Measurements from ENCODE around the gene PIK3C2G. TPM values are rescaled to one million over a fixed set of nuclear protein-coding genes. Genes with fewer than 3 reads are reported as not detected.

PIK3C2G gene
- total RNA-seq, 1 donor from 2014 or later, result 0.59 TPM

GRCh38 chr12:18302809-18303430, 41.6 kb downstream of the PIK3C2G start:
- Histone ChIP-seq H3K27ac (no peak overlapping the region), H3K9me3 (peaks cover 18% of the 10 kb centered on the region), H3K4me3 (no peak overlapping the region), H3K4me1 (no peaks in the 10 kb centered on the region), H3K27me3 (ENCODE audit: low read depth) (no peaks in the 10 kb centered on the region), H3K36me3 (no peaks in the 10 kb centered on the region)
- intact Hi-C loops (cut with DNase I), result no loop called here
- TF ChIP-seq CTCF (IDR thresholded peaks at IDR 0.05), result no peak
- ATAC-seq (no peak), DNase-seq (no peak)

- intact Hi-C loops (cut with DNase I), result no loop called here
- no peak for ATAC-seq
- H3K9me3 ChIP-seq, result peaks cover 18% of the 10 kb centered on the region
- no peaks in the 10 kb centered on the region for H3K36me3 ChIP-seq
- TF ChIP-seq CTCF (IDR thresholded peaks at IDR 0.05), result no peak
- no peak overlapping the region for H3K4me3 ChIP-seq
- no peak overlapping the region for H3K27ac ChIP-seq
- H3K27me3 ChIP-seq (ENCODE audit: low read depth), result no peaks in the 10 kb centered on the region
- DNase-seq, result no peak
- H3K4me1 ChIP-seq, result no peaks in the 10 kb centered on the region
These were observed 43.3 kb downstream of the PIK3C2G start for GRCh38 chr12:18304609-18305008.

- H3K36me3 ChIP-seq, result no peaks in the 10 kb centered on the region
- DNase-seq (no peak), ATAC-seq (no peak)
- H3K4me1 ChIP-seq, result no peaks in the 10 kb centered on the region
- H3K9me3 ChIP-seq, result peaks cover 12% of the 10 kb centered on the region
- intact Hi-C loops (cut with DNase I), result no loop called here
- no peaks in the 10 kb centered on the region for H3K27me3 ChIP-seq (ENCODE audit: low read depth)
- no peak for TF ChIP-seq CTCF (IDR thresholded peaks at IDR 0.05)
- no peak overlapping the region for H3K27ac ChIP-seq
- no peak overlapping the region for H3K4me3 ChIP-seq
These were observed 45.0 kb downstream of the PIK3C2G start for GRCh38 chr12:18306311-18306710.

GRCh38 chr12:18313306-18313705, 52.0 kb downstream of the PIK3C2G start:
- no peak for ATAC-seq
- intact Hi-C loops (cut with DNase I), result no loop called here

GRCh38 chr12:18320036-18320617, 58.8 kb downstream of the PIK3C2G start:
- Histone ChIP-seq H3K27me3 (ENCODE audit: low read depth) (no peaks in the 10 kb centered on the region), H3K4me3 (no peak overlapping the region), H3K4me1 (no peaks in the 10 kb centered on the region), H3K27ac (no peak overlapping the region), H3K9me3 (no peaks in the 10 kb centered on the region), H3K36me3 (no peaks in the 10 kb centered on the region)
- intact Hi-C loops (cut with DNase I), result no loop called here
- ATAC-seq, result peak; percentile 86 to 90
- TF ChIP-seq CTCF (IDR thresholded peaks at IDR 0.05), result peak; percentile 38
- no peak for DNase-seq

More at GRCh38 chr12:18313306-18313705, 52.0 kb downstream of the PIK3C2G start:
- H3K36me3 ChIP-seq, result no peaks in the 10 kb centered on the region
- no peak overlapping the region for H3K27ac ChIP-seq
- no peaks in the 10 kb centered on the region for H3K9me3 ChIP-seq
- TF ChIP-seq CTCF (IDR thresholded peaks at IDR 0.05), result no peak
- DNase-seq, result no peak
- H3K27me3 ChIP-seq (ENCODE audit: low read depth), result no peaks in the 10 kb centered on the region
- H3K4me1 ChIP-seq, result no peaks in the 10 kb centered on the region
- no peak overlapping the region for H3K4me3 ChIP-seq
